Dendritic cell treated with granulocyte-macrophage colony-stimulating factor and Interleukin-4, amounts not matched to agents 40 ng/mL and 50 ng/mL, for 4 days (primary cell): ENCODE data around the gene APBA2.
"Not testable (repeated sequence)": the region's sequence is repeated elsewhere in the genome, so short reads cannot be mapped to it uniquely, and the experiment has no call there.

Source experiments
- H3K27ac Mint-ChIP-seq: one replicate; pipeline ENCODE4 v1.8.0; 2022; ENCODE audit warnings: mild to moderate bottlenecking, mixed read lengths
- H3K27me3 Mint-ChIP-seq: one replicate; pipeline ENCODE4 v1.8.0; 2022; ENCODE audit warnings: mild to moderate bottlenecking, mixed read lengths
- H3K36me3 Mint-ChIP-seq: one replicate; pipeline ENCODE4 v1.8.0; 2022; ENCODE audit warnings: low read depth, mixed read lengths
- H3K4me1 Mint-ChIP-seq: one replicate; pipeline ENCODE4 v1.8.0; 2022; ENCODE audit warnings: low read depth, mixed read lengths
- H3K4me3 Mint-ChIP-seq: one replicate; pipeline ENCODE4 v1.8.0; 2022; ENCODE audit warnings: mild to moderate bottlenecking, moderate library complexity, mixed read lengths
- H3K9me3 Mint-ChIP-seq: one replicate; pipeline ENCODE4 v1.8.0; 2022; ENCODE audit warnings: mixed read lengths
- intact Hi-C: fragments of 100-400 bp; cut with micrococcal nuclease; formaldehyde crosslinking; loops from one replicate; pipeline ENCODE4 v1.15.0; 2022

APBA2 gene

DNA sequence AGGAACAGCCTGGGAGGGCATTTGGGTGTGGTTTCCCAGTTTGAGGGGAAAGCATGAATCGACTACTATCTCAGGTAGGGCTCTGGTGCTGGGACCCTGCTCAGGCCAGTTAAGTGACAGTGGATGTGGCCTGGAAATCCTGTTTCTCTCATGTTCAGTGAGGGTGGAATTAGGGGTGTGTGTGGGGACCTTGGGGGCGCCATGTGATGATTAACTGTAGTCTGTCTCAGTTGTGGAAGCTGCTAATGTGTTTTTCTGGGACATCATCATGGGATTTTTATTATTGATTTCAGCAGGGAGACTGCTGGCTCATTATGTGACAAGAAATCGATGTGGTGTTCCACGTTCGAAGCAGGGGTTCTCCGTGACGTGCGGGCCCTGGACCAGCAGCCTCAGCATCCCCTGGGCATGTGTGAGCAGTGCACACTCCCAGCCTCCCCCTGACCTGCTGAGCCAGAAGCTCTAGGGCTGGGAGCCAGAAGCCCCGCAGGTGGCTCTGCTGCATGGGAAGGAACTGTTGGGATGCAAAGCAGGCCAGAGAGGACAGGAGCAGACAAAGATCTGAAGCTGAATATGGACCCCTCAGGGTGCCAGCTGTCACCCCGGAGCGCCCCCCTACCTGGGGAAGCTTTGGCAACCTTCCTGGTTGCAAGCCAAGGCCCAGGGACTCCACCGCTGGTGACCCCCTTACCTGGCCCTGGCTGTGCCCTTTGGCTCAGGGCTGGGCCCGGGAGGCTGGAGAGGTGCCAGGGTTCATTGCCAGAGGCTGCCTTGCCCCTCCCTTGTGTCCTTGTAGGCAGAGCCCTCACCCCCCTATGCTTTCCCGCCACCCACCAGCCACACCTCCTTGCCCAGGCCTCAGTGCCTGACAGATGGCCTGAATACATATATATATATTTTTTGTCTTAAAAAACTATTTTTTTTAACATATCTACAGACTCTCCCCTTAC, 149.8 kb downstream of the APBA2 start:
- Mint-ChIP-seq H3K9me3 (peaks cover 11% of the 10 kb centered on the region), H3K36me3 (no peaks in the 10 kb centered on the region), H3K4me3 (no peak overlapping the region), H3K27ac (no peak overlapping the region), H3K4me1 (no peaks in the 10 kb centered on the region), H3K27me3 (no peaks in the 10 kb centered on the region)
- intact Hi-C loops: no loop called here

DNA sequence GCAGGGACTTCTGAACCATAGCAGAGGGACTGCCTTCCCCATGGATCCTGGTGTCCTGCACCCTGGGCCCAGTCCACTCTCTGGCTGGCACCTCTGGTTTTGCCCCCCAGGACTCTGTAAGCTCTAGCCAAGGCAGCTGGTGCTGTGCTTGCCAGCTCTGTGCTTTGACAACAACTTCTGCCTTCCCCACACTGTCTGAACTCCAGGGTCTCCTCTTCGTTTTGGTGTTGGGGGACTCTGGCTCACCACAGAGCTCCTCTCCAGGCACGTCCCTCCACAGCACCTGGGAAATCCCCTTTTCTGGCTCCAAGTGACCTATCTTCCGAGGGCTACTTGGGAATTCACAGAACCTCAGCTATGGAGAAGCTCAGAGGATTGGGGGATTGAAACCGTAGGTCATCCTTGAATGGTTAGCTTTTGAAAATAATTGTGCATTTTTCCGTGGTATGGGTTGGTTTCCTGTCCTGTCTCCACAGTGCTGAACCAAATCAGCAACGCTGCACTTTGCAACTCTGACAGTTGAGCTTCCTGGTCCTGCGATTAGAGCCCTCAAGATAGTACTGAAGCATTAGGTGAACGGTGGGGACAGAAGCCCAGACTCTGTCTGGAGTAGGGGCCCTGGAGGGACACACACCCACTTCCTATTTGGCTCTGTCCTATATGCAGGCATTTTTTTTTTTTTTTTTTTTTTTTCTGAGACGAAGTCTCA, 152.4 kb downstream of the APBA2 start:
- intact Hi-C loops: no loop called here
- no peaks in the 10 kb centered on the region for H3K4me1 Mint-ChIP-seq
- no peak overlapping the region for H3K4me3 Mint-ChIP-seq
- H3K9me3 Mint-ChIP-seq: no peaks in the 10 kb centered on the region
- H3K27ac Mint-ChIP-seq: no peak overlapping the region
- no peaks in the 10 kb centered on the region for H3K36me3 Mint-ChIP-seq
- H3K27me3 Mint-ChIP-seq: no peaks in the 10 kb centered on the region

DNA sequence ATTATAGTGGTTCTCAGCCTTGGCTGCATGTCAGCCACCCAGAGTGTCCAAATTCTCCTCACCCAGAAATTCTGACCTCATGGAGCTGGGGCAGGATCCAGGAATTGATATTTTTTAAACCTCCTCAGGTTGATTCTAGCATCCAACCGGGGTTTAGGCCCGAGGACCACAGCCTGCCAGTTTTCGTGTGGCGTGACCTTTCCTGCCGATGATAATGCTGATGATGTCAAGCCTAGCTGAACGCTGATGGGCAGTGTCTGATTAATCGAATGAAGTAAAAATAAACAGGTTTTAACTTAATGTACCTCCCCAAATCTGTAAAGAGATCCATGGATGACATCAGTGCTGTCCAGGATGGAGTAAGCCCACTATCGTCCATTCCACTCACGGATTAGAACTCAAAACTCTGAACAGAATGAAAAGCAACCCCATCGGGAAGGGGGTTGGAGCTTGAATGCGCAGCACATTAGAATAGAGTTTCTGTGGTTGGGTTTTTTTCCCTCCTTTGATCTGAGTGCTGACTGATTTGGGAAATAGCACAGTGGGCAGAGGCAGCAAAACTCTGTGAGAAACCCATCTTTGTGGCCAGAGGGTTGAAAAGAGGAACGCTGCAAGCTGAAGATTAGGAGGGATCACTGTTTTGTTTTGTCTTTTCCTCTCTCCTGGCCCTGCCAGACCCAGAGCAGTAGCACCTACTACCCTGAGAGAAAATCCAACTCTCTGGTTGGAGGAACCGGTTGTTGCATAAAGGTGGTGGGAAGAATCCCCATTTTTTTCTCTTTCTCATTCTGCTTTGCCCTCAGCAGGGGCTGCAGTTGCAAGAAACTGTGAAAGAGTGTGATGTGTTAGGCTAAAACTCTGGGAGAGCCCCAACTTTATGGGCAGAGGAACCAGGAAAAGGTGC, 153.9 kb downstream of the APBA2 start:
- Mint-ChIP-seq H3K4me1 (no peaks in the 10 kb centered on the region), H3K27me3 (no peaks in the 10 kb centered on the region), H3K36me3 (no peaks in the 10 kb centered on the region), H3K4me3 (no peak overlapping the region), H3K9me3 (no peaks in the 10 kb centered on the region), H3K27ac (no peak overlapping the region)
- intact Hi-C loops: no loop called here

DNA sequence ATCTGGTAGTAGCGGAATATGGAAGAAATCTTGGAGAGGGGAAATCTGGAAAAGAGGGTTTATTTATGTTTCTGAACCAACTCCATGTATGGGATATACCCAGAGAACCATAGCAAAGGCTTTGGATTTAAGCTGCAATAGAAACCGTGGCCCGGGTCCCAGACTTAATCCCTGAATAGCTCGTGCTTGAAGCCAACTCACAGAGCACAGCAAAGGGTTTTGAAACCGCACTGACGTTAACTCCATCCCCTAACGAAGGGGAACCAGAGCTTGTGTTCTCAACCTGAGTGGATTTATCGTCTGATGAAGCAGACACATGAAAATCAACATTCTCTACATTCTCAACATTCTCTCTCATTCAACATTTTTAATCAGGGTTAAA, 154.6 kb downstream of the APBA2 start:
- Mint-ChIP-seq H3K36me3 (no peaks in the 10 kb centered on the region), H3K4me3 (no peak overlapping the region), H3K9me3 (no peaks in the 10 kb centered on the region), H3K4me1 (no peaks in the 10 kb centered on the region), H3K27me3 (no peaks in the 10 kb centered on the region), H3K27ac (no peak overlapping the region)
- intact Hi-C loops: no loop called here

DNA sequence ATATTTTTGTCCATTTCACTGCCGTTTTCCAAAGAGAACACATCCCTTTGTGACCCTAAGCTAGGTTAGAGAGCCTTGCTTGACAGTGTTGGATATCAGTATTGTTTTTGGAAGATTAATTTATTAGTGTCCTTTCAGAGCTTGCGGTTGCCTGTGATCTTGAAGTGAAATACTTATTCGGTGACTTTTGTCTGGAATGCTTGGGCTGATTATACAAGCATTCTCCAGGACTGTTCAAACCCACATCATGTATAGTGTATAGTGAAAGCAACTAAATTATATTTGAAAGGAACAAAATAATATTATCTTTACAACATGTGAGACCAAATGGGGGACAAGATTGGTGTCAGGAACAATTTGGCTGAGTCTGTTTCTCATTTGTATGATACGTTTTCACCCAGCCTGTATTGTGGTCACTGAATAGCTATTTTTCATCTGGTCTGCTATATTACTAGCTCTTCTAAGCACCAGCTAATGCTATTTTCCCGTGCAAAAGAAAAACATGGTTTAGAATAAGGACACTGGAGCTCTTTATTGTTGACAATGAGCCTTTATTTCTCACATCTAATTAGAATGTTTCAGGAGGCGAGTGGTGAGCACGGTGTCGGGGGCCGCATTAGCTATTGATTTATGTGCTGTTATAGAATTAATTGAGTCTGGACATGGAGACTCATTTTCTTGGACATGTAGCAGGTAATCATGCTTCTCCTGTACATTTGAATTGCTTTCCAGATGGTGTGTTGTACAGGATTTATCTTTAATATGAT, 158.1 kb downstream of the APBA2 start:
- no peaks in the 10 kb centered on the region for H3K9me3 Mint-ChIP-seq
- H3K36me3 Mint-ChIP-seq: no peaks in the 10 kb centered on the region
- H3K4me3 Mint-ChIP-seq: no peak overlapping the region
- H3K27me3 Mint-ChIP-seq: no peaks in the 10 kb centered on the region
- intact Hi-C loops: no loop called here
- no peak overlapping the region for H3K27ac Mint-ChIP-seq
- no peaks in the 10 kb centered on the region for H3K4me1 Mint-ChIP-seq

DNA sequence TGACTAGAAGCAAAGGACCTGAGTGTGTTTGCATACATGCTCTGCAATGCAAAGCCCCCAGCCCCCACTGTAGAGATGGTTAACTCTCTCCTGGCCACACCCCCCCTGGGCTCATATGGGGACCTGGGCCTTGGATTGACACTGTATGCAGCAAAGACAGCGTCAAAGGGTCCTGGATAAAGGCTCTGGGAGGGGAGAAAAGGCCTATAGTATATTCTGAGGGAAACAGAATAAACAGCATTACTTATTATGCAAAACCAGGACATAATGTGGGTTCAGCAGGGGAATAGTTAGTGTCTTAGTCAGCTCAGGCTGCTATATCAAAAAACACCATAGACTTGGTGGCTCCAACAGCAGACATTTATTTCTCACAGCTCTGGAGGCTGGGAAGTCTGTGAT, 158.7 kb downstream of the APBA2 start:
- no peak overlapping the region for H3K27ac Mint-ChIP-seq
- H3K9me3 Mint-ChIP-seq: no peaks in the 10 kb centered on the region
- no peaks in the 10 kb centered on the region for H3K36me3 Mint-ChIP-seq
- no peak overlapping the region for H3K4me3 Mint-ChIP-seq
- H3K4me1 Mint-ChIP-seq: no peaks in the 10 kb centered on the region
- no peaks in the 10 kb centered on the region for H3K27me3 Mint-ChIP-seq
- intact Hi-C loops: no loop called here

DNA sequence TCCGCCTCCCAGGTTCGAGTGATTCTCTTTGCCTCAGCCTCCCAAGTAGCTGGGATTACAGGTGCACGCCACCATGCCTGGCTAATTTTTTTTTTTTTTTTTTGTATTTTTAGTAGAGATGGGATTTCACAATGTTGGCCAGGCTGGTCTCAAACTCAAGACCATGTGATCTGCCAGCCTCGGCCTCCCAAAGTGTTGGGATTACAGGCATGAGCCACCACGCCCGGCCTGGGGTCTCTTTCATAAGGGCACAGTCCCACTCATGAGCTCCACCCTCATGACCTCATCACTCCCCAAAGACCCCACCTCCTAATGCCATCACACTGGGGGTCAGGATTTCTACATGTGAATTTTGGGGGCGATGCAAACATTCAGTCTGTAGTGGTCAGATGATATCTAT, 159.4 kb downstream of the APBA2 start:
- H3K9me3 Mint-ChIP-seq, H3K36me3 Mint-ChIP-seq, H3K4me1 Mint-ChIP-seq, intact Hi-C loops, H3K4me3 Mint-ChIP-seq, H3K27me3 Mint-ChIP-seq, H3K27ac Mint-ChIP-seq: not testable (repeated sequence)

DNA sequence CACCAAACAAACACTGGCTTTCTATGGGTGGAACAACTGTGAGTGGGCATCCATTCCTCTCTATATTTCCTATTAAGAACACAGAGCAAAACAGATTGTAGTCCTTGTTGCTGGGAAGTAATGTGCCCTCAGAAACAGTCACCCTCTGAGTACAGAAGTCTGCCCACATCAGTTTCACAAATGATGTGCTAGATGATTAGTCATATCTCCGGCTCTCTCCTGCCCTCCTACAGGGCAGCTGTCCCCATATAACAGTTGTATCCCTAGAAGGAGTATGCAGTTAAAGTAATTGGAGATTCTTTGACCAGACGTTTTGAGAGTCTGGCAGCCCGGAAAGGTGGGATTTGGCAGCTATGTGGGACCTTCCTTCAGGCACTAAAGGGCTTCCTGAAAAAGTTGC, 159.9 kb downstream of the APBA2 start:
- Mint-ChIP-seq H3K4me3 (no peak overlapping the region), H3K4me1 (no peaks in the 10 kb centered on the region), H3K9me3 (no peaks in the 10 kb centered on the region), H3K27me3 (no peaks in the 10 kb centered on the region), H3K27ac (no peak overlapping the region), H3K36me3 (no peaks in the 10 kb centered on the region)
- intact Hi-C loops: no loop called here

DNA sequence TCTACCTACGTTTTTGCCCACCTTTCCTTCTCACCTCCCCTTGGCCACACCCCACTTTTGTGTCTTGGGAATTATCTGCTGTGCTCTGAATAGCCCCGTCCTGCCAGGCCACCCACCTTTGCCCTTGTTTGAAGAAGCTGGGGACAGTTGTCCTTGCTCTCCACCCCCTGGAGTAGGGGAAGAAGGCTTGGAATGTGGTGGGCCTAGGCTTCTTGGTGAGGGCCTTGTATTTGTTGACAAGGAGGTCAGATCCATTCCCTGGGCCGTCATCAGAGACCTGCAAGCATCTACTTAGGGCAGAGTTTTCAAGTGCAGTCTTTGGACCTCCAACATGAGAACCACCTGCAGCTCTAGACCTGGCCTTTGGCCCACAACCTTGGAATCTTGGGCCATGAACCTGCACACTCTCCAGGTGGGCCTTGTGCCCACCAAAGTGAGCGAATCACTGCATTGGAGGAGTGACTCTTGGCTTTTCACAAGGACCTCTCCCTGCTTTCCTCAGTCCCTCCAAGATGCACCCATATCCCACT, 160.6 kb downstream of the APBA2 start:
- Mint-ChIP-seq H3K27ac (no peak overlapping the region), H3K4me3 (no peak overlapping the region), H3K9me3 (no peaks in the 10 kb centered on the region), H3K27me3 (no peaks in the 10 kb centered on the region), H3K36me3 (no peaks in the 10 kb centered on the region), H3K4me1 (no peaks in the 10 kb centered on the region)
- intact Hi-C loops: no loop called here

DNA sequence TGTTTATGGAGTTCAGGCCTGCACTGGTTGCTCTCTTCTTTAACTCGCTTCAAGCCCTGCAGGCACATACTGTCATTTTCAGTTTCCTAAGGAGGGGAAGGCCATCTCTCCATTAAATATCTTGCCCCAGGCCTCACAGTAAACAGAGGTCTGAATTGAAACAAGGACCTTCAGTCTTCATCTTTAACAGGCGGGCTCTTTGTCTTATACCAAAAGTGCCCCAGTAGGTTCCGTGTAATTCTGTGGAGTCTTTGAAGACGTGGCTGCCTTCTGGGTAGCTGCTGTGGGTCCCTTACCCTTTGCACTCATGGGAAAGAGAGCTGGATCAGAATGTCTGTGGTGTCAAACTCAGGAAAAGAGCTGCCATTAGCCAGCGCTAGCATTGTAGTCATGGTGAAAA, 161.2 kb downstream of the APBA2 start:
- Mint-ChIP-seq H3K4me1 (no peaks in the 10 kb centered on the region), H3K27me3 (no peaks in the 10 kb centered on the region), H3K27ac (no peak overlapping the region), H3K9me3 (no peaks in the 10 kb centered on the region), H3K36me3 (no peaks in the 10 kb centered on the region), H3K4me3 (no peak overlapping the region)
- intact Hi-C loops: no loop called here

DNA sequence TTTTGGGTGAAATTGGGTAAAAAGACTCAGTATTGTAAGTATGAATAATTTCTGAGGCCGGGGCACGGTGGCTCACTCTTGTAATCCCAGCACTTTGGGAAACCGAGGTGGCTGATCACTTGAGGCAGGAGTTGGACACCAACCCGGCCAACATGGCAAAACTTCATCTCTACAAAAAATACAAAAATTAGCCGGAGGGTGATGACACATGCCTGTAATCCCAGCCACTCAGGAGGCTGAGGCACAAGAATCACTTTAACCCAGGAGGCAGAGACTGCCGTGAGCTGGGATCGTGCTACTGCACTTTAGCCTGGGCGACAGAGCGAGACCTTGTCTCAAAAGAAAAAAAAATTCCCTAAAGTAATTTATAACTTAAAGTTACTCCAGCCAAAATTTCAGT, 162.2 kb downstream of the APBA2 start:
- H3K36me3 Mint-ChIP-seq: no peaks in the 10 kb centered on the region
- H3K4me1 Mint-ChIP-seq: no peaks in the 10 kb centered on the region
- no peak overlapping the region for H3K27ac Mint-ChIP-seq
- H3K9me3 Mint-ChIP-seq: no peaks in the 10 kb centered on the region
- no peaks in the 10 kb centered on the region for H3K27me3 Mint-ChIP-seq
- no peak overlapping the region for H3K4me3 Mint-ChIP-seq
- intact Hi-C loops: no loop called here

DNA sequence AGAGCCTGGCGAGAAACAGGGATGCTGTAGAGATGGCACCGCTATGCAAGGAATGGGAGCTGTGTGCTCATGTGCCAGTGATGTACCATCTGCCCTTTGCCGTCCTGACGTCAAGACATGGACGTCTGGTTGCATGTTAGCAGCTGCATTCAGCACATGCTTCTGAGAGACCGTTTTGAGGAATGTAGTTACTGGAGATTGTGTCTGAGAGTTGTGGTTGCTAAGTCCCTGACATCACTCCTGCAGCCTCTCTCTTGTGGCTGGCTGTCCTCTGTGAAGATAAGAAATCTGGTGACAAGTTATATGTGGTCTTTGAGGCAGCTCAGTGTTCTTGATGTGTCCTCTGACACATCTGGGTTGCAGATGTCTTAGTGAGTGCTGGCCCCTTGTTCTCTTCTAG, 165.1 kb downstream of the APBA2 start:
- intact Hi-C loops: no loop called here
- Mint-ChIP-seq H3K4me1 (no peaks in the 10 kb centered on the region), H3K27me3 (no peaks in the 10 kb centered on the region), H3K9me3 (no peaks in the 10 kb centered on the region), H3K36me3 (no peaks in the 10 kb centered on the region), H3K27ac (no peak overlapping the region), H3K4me3 (no peak overlapping the region)

DNA sequence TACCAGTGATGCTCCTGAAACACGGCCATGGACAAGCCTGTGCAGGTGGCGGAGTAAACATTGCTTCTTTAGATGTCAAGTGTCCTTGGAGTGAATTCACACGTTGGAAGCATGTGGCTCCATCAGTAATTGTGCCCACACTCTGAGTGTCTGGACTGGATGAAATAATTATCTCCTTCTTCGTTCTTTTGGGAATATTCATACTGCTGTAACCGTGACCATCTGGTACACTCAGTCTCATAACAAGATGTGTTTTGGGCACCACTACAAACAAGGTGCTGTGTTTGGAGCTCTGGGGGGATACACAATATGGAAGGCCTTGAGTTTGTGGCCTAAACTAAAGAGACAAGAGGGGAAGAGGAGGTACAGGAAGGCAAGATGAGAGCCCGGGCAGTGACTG, 165.6 kb downstream of the APBA2 start:
- H3K4me1 Mint-ChIP-seq: no peaks in the 10 kb centered on the region
- no peak overlapping the region for H3K4me3 Mint-ChIP-seq
- no peaks in the 10 kb centered on the region for H3K27me3 Mint-ChIP-seq
- H3K36me3 Mint-ChIP-seq: no peaks in the 10 kb centered on the region
- no peak overlapping the region for H3K27ac Mint-ChIP-seq
- intact Hi-C loops: no loop called here
- no peaks in the 10 kb centered on the region for H3K9me3 Mint-ChIP-seq
